Activated B cell treated with CpG ODN at 0.5 μM for 24 hours (primary cell): ENCODE data around the gene PEX19. TPM values are rescaled to one million over a fixed set of nuclear protein-coding genes. Genes with fewer than 3 reads are reported as not detected.

Source experiments
- ATAC-seq: fragments of 200-7000 bp; cut with Tn5 transposase; one replicate; pipeline ENCODE4 v1.10.0; 2021; ENCODE audit warnings: low read depth, mild to moderate bottlenecking, moderate library complexity
- CTCF ChIA-PET: fragments of 350-600 bp; sonication (Branson Sonifier 250); formaldehyde crosslinking; loops from one replicate; lab custom pipeline; 2021; ENCODE audit warnings: antibody characterized with exemption; lab: Charles Lee
- POLR2A ChIA-PET: fragments of 350-600 bp; sonication (Branson Sonifier 250); formaldehyde crosslinking; loops from one replicate; lab custom pipeline; 2021; ENCODE audit warnings: antibody characterized with exemption; lab: Charles Lee
- DNase-seq: peaks from one replicate; pipeline ENCODE4 v3.0.0; 2022
- H3K27ac Mint-ChIP-seq: one replicate; pipeline ENCODE4 v1.8.0; 2020; ENCODE audit warnings: mixed read lengths
- H3K27me3 Mint-ChIP-seq: one replicate; pipeline ENCODE4 v1.8.0; 2021; ENCODE audit warnings: mixed read lengths
- H3K36me3 Mint-ChIP-seq: one replicate; pipeline ENCODE4 v1.8.0; 2021; ENCODE audit warnings: low read depth, mixed read lengths
- H3K4me1 Mint-ChIP-seq: one replicate; pipeline ENCODE4 v1.8.0; 2021; ENCODE audit warnings: mixed read lengths
- H3K4me3 Mint-ChIP-seq: one replicate; pipeline ENCODE4 v1.8.0; 2020; ENCODE audit warnings: mild to moderate bottlenecking, mixed read lengths
- H3K9me3 Mint-ChIP-seq: one replicate; pipeline ENCODE4 v1.8.0; 2020; ENCODE audit warnings: mixed read lengths
- intact Hi-C: fragments of 100-400 bp; cut with micrococcal nuclease; formaldehyde crosslinking; loops from one replicate; pipeline ENCODE4 v1.15.1; 2024
- total RNA-seq: library from RNA; stranded (reverse); gene quantifications from 2 replicates; pipeline ENCODE4 v1.2.3, GENCODE V29; 2022
- TF ChIP-seq, protein P1 (sequence below): fragments of 200-600 bp; IDR thresholded peaks from one replicate; pipeline ENCODE4 v1.8.0; 2022; ENCODE audit warnings: antibody characterized with exemption, mild to moderate bottlenecking

The PEX19 gene
- total RNA-seq: 43.7 and 50.3 TPM in 2 replicates

GRCh38 chr1:160284782-160285344 is at the start of gene PEX19:
Gene PEX19 (minus strand): TSS chr1:160285133. CDS start chr1:160285124, 9 bp downstream.
- TF ChIP-seq, protein P1, sequence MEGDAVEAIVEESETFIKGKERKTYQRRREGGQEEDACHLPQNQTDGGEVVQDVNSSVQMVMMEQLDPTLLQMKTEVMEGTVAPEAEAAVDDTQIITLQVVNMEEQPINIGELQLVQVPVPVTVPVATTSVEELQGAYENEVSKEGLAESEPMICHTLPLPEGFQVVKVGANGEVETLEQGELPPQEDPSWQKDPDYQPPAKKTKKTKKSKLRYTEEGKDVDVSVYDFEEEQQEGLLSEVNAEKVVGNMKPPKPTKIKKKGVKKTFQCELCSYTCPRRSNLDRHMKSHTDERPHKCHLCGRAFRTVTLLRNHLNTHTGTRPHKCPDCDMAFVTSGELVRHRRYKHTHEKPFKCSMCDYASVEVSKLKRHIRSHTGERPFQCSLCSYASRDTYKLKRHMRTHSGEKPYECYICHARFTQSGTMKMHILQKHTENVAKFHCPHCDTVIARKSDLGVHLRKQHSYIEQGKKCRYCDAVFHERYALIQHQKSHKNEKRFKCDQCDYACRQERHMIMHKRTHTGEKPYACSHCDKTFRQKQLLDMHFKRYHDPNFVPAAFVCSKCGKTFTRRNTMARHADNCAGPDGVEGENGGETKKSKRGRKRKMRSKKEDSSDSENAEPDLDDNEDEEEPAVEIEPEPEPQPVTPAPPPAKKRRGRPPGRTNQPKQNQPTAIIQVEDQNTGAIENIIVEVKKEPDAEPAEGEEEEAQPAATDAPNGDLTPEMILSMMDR: no peak
- H3K27ac Mint-ChIP-seq: peak within 1 kb of the TSS; percentile 87
- DNase-seq: peak; percentile 85
- ATAC-seq: peak; percentile 100
- H3K4me3 Mint-ChIP-seq: peak within 1 kb of the TSS; percentile 95
- H3K27me3 Mint-ChIP-seq: no peaks in the 10 kb centered on the region
- H3K36me3 Mint-ChIP-seq: peaks cover 51% of the 10 kb centered on the region
- intact Hi-C loops: loop anchor here (1.0 kb wide), 1 partner anchor 23 kb away; the partner anchor contains the start of gene DCAF8
- peaks cover 24% of the 10 kb centered on the region for H3K4me1 Mint-ChIP-seq
- no peaks in the 10 kb centered on the region for H3K9me3 Mint-ChIP-seq
- ChIA-PET POLR2A (interaction anchor here (0.6 to 2.3 kb wide), 13 partner anchors 9 to 186 kb away, joined by 3 to 46 read pairs (median 3); partner anchors contain the start of genes DCAF8 and IGSF8), CTCF (interaction anchor here (1.5 to 1.9 kb wide), 3 partner anchors 33 to 181 kb away, joined by 4 to 8 read pairs (median 7); no protein-coding TSS in a partner anchor)

DNA sequence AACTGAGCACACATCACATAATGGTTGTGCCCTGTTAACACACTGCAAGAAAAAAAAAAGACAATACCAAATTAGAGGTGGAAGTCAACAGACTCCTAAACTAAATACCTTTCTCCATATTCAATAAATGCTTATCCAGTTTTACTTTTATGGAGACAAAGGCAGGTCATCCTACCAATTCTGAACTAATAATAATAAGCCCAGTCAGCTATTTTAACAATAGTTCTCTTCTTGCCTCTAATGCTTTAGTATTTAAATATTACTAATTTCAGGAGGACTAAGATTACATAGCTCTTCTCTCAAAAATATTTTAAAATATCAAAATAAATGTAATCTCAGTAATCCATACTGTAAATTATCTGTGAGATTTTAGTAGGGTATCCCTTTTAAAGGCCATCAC is 47.6 kb upstream of the PEX19 start:
- Mint-ChIP-seq H3K36me3 (peaks cover 78% of the 10 kb centered on the region), H3K27ac (no peak overlapping the region), H3K4me3 (no peak overlapping the region), H3K4me1 (no peaks in the 10 kb centered on the region), H3K27me3 (no peaks in the 10 kb centered on the region), H3K9me3 (no peaks in the 10 kb centered on the region)
- DNase-seq: no peak
- TF ChIP-seq, protein P1: no peak
- intact Hi-C loops: no loop called here
- no peak for ATAC-seq
- CTCF ChIA-PET: interaction anchor here (0.6 to 1.2 kb wide), 2 partner anchors 31 to 38 kb away, joined by 3 read pairs; no protein-coding TSS in a partner anchor
- POLR2A ChIA-PET: interaction anchor here (0.5 kb wide), 1 partner anchor 34 kb away, joined by 5 read pairs; the partner anchor contains the start of gene NHLH1

GRCh38 chr1:160330119-160330518 is 45.2 kb upstream of the PEX19 start:
- intact Hi-C loops: no loop called here
- ChIA-PET POLR2A (no interaction called here), CTCF (interaction anchor here (0.6 kb wide), 1 partner anchor 88 kb away, joined by 3 read pairs; no protein-coding TSS in a partner anchor)
- Mint-ChIP-seq H3K27me3 (no peaks in the 10 kb centered on the region), H3K27ac (no peak overlapping the region), H3K4me1 (no peaks in the 10 kb centered on the region), H3K36me3 (peaks cover 84% of the 10 kb centered on the region), H3K4me3 (no peak overlapping the region), H3K9me3 (no peaks in the 10 kb centered on the region)
- TF ChIP-seq, protein P1: no peak
- DNase-seq: no peak
- no peak for ATAC-seq

- Mint-ChIP-seq H3K27me3 (no peaks in the 10 kb centered on the region), H3K4me3 (no peak overlapping the region), H3K36me3 (peaks cover 86% of the 10 kb centered on the region), H3K9me3 (no peaks in the 10 kb centered on the region), H3K27ac (no peak overlapping the region), H3K4me1 (no peaks in the 10 kb centered on the region)
- DNase-seq (no peak), ATAC-seq (no peak)
- POLR2A ChIA-PET: interaction anchor here (1.5 kb wide), 1 partner anchor 16 kb away, joined by 4 read pairs; no protein-coding TSS in a partner anchor
- CTCF ChIA-PET: interaction anchor here (0.7 to 1.4 kb wide), 4 partner anchors 26 to 242 kb away, joined by 3 to 4 read pairs (median 3); no protein-coding TSS in a partner anchor
- TF ChIP-seq, protein P1: no peak
- intact Hi-C loops: no loop called here
These were observed 43.3 kb upstream of the PEX19 start for GRCh38 chr1:160328184-160328583.

GRCh38 chr1:160326418-160326817 is 41.5 kb upstream of the PEX19 start:
- DNase-seq (no peak), ATAC-seq (no peak)
- no peaks in the 10 kb centered on the region for H3K9me3 Mint-ChIP-seq
- intact Hi-C loops: no loop called here
- H3K4me1 Mint-ChIP-seq: peaks cover 3% of the 10 kb centered on the region
- ChIA-PET POLR2A (no interaction called here), CTCF (no interaction called here)
- no peak overlapping the region for H3K4me3 Mint-ChIP-seq
- H3K36me3 Mint-ChIP-seq: peaks cover 89% of the 10 kb centered on the region
- no peaks in the 10 kb centered on the region for H3K27me3 Mint-ChIP-seq
- no peak overlapping the region for H3K27ac Mint-ChIP-seq
- TF ChIP-seq, protein P1: no peak
